NCI-H128 (cell line): ENCODE measurements around the gene GRID2.

Experiments used
- DNase-seq: peaks from one replicate; lab custom pipeline; 2025; ENCODE audit not compliant: unreplicated experiment; lab: John Stamatoyannopoulos, UW

Gene GRID2

DNA sequence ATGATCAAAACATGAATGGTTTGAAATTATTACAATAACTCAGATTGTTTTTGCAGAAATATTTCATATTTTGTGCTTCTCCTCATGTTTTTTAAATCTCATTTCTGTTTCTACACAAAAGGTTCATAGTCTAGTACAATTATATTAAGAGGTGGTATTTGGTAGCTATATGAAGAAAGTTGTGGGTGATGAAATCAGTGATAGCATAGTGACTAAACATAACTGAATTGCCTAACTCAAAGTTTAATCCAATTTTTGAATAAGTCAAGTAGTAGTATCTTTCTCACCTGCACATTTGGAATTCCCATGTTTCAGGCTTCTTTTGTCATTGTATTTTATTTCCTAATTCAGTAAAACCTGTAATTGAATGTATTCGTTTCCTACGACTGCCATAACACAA, 648.7 kb downstream of the GRID2 start:
- no peak for DNase-seq

DNA sequence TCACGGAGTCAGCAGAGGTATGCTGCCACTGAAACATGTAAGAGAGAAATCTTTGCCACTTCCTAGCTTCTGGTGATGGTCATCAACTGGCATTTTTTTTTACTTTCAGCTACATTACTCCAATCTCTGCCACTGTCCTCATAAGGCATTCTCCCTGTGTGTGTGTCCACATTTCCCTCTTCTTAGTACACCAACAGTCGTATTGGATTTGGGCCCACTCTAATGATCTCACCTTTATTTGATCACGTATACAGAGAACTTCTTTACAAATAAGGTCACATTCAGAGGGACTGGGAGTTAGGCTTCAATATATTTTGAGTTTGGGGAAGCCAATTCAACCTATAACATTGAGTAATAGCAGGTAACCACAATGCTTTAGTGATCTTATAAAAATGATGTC, 649.1 kb downstream of the GRID2 start:
- no peak for DNase-seq

DNA sequence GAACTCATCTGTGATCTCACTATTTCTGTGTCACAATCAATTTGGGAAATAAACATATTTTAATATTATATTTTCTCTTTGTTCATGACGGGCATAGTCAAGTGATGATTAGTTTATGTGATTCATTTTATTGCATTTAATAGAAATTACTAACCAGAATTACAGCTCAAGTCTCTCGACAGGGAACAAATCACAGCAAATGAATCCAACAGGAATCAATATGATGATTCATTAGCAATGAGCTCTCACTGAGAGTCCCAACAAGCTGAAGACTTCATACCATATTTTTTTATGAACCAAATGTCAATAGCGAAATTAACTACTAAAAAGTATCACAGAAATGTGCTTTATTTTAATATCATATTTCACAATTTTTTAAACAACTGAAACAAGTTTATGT, 649.7 kb downstream of the GRID2 start:
- DNase-seq = no peak

DNA sequence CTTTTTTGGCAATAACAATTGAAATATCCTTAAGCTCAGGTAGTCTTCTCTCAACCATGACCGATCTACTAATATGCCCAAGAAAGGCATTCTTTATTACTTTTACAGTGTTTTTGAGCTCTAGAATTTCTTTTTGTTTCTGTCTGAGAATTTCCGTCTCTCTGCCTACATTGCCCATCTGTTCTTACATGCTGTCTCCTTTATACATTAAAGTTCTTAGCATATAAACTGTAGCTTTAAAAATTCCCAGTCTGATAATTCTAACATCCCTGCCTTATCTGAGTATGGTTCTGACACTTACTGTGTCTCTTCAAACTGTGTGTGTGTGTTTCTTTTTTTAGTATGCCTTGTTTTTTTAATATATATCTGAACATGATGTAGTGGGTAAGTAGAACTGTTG, 658.1 kb downstream of the GRID2 start:
- no peak for DNase-seq

DNA sequence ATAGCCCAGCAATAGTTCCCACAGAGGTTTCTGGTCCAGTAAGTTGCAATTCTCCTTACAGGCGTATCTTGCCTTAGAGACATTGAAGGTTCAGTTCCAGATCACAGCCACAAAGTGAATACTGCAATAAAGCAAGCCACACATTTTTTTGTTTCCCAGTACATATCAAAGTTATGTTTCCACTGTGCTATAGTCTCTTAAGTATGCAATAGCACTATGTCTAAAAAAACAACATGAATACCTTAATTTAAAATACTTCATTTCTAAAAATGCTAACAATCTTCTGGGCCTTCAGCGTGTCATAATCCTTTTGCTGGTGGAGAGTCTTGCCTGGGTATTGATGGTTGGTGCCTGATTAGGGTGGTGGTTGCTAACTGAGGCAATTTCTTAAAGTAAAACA, 659.1 kb downstream of the GRID2 start:
- DNase-seq = no peak

DNA sequence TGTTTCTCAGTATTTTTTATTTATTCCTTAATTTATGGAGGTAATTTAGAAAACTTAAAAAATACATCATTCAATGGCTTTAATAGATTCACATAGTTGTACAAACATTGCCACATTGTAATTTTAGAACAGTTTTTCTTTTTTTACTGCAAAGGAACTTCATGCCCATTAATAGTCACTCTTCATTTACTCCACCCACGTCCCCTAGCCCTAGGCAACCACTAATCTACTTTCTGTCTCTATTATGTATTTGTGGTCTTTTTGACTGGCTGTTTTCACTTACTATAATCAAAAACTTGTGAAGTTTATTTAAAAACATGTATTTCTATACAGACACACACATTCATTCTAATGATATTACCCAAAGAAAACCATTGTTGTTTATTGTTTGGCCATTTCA, 664.8 kb downstream of the GRID2 start:
- no peak for DNase-seq

DNA sequence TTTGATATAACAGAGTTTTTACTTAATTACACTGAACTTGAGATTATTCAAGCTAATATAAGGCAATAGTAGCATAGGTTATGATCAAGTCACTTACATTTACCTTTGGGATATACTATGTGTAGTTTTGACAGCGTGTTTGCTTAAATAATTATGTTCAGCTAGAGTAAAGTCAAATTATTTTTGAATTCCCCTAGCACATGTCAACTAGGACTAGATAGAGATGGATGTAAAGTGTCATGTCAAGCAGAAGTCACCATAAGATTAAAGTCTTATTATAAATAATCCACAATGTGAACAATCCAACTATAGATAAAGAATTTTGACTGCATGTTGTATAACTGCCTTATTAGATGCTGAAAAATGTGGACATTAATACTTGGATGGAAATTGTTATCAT, 665.2 kb downstream of the GRID2 start:
- no peak for DNase-seq

DNA sequence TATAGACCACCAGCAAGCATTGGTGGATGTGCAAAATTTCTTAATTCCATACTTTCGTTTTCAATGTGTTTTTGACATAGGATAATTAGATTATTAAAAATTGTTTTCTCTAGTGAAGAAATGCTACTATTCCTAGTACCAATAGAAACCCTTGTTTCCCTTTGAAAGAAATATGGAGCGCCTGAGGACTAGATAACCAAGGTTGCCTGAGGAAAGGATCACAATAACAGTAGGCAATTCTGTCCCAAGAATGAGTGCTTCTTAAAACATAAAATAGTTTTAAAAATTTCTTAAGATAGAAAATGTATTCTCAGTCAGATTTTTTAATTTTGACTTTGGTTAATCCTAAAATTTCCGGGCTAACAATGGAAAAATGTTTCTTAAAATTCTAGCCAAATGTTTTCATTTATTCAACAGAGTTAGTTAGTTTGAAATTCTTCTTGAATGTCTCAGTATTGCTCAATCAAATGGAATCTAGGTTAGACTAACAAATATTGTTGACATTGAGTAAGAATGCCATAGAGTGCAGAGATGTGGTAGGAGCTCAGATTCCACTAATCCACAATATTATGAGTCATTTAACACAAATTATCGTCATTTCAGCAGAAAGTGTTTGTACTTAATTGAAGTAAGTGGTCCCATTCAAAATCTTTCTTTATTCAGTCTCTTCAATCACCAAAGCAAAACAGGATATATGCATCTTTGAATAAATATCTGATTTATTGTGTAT, 666.0 kb downstream of the GRID2 start:
- DNase-seq = no peak

DNA sequence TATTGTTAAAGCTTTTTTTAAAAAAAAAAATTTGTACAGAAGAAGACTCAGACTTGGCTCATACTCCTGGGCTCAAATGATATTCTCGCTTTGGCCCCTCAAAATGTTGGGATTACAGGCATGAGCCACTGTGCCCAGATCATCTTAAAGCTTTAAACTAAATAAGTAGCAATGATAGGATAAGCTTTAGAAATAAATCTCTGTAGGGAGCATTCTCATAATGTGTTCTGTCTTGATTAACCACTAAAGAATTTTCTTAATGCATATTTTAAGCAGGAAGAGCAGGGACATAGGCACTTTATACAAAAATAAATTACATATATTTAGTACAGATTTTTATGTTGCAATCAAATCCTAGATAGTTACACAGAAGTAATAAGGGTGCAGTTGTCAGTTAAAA, 667.2 kb downstream of the GRID2 start:
- no peak for DNase-seq

DNA sequence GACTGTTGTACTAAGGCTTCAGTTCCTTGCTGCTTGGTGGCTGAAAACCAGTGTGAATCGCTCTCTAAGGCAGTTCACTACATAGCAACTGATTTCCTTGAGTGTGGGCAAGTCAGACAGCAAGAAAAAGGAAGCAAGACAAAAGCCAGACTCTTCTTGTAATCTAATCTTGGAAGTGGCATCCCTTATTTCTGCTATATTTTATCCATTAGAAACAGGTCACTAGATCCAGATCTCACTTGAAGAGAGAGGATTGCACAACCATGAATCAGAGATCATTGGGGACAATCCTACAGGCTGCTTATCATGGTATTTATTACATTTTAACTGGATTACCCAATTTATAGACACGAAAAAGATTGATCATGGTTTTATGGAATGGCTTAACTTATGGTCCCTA, 684.5 kb downstream of the GRID2 start:
- no peak for DNase-seq

DNA sequence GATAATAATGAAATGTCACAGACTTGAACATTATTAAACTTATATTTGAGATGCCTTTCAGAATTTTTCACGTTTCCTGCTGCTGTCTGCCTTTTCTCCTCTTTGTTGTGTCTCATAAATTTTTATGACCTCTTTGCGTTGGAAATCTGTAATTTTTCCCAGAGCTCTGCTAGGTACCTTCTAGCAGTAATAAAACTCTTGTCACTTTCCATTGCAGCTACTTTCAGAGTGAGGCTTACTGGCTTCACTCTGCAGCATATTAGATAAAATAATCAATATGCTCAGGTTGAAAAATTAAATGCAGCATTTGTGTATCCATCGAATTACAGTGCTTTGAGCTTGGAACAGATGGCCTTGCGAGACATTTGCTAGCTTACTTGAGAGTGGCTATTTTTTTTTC, 689.0 kb downstream of the GRID2 start:
- no peak for DNase-seq

DNA sequence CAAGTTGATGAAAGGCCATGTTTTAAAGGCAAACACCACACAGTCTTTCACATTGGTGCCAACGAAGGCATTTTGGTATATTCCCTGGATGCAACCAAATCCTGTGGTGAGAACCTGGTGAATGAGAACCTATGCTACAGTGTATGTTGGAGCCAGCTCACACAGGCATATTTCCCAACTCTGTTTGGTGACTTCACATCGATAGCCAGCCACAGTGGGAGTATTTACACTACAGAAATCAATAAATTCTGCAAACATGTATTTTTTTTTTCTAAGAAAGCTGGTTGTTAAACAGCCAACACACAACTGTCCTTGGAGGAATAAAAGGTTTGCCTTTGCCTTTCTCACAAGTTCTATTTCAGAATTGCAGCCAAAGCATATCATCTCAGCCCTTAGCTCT, 691.0 kb downstream of the GRID2 start:
- DNase-seq = no peak

DNA sequence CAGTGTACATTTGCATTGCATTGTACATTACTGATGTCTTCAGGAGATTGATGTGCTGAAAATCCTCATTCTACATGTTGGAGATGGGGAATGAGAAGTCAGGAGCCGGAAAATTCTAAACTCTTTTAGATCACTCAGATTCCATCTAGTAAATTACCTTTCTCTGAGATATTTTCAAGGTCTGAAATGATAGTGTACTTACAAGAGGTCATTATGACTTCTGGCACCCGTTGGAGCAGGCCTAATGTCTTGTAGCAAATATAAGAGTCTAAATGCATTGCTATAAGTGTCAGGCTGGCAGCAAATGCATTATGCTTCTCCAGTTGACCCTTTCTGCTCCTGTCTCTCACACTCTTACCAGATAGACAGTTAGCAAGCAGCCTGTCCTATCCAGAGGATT, 692.8 kb downstream of the GRID2 start:
- DNase-seq = no peak

DNA sequence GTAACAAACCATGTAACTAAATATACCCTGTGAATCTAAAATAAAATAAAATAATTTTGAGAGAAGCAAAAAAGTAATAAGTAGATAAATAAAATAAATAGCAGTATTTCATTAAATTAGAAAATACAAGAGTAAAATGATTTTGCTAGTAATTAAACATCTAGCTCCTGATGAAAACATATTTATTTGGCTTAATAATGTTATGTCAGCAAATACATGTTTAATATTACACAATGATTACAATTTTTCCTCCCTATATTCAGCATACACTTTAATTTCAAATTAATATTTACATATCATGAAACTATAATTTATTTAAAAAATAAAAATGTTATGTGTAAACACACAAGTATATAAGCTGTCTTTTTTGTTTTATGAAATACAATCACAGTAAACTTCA, 697.1 kb downstream of the GRID2 start:
- no peak for DNase-seq

DNA sequence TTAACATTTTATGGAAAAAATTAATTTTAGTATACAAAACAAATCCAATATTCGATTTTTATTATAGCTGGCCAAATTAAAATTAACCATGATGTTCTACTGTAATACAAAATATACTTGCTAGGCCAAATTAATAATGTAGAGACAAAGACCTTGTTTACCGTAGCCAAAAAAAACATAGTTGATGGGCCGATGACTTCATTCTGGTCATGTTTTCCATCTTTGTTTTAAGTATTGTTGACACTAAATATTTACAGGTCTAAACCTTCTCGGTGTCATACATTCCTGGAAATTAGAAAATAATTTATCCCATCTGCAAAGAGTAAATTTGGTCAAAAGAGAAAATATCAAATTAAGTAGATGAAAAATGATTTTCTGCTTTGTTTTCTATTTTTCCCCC, 698.5 kb downstream of the GRID2 start:
- no peak for DNase-seq

DNA sequence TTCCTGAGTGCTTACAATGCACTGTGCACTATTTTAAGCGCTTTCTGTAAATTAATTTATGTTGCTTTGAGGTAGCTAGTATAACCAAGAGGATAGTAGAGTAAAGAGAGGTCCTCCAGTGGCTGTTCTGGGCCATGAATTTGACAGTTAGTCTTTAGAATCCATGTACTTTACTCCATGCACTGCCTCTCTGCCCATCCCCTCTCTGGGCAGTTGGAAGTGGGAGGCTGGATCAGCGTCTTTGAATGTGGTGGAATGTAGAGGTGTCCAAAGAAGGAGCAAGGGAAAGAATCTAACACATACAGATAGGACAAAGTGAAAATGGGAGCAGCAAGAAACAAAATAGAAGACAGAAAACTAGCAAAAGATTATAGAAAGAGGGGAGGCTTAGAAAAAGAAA, 712.6 kb downstream of the GRID2 start:
- DNase-seq = no peak

DNA sequence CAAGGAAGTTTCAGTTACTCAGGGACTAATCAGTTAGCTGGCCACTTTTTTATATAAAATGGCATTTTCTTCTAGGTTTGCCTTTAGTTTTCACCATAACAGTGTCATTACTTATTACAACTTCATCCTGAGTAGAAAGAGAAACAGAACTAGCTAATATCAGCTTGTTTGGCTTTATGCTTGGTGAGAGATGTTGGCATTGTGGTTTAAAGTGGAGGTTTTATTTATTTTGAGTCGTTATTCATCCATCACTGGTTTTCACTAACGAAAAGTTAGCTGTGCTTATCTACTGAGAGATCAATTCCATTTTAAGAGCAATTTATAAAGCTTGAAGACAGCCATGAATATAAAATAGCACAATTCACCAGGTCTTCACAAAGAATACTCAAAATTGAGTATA, 714.5 kb downstream of the GRID2 start:
- DNase-seq = no peak

DNA sequence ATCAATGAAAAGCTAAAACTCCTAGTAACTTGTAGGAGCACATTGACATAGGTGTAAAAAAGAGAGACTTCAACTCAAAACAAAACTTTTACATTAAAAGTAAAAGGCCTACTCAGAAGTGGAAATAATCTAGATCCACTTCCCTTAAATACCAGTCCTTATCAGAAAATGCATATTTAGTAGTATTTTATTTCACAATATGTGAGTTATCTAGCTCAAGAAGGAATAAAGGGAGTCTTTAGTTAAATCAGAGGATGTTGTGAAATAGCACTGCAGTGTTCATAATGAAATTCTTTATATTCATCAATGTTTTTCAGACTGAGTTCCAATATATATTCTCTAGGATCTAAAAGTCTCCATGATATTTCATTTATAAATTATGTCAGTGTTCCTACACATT, 715.0 kb downstream of the GRID2 start:
- DNase-seq = no peak

DNA sequence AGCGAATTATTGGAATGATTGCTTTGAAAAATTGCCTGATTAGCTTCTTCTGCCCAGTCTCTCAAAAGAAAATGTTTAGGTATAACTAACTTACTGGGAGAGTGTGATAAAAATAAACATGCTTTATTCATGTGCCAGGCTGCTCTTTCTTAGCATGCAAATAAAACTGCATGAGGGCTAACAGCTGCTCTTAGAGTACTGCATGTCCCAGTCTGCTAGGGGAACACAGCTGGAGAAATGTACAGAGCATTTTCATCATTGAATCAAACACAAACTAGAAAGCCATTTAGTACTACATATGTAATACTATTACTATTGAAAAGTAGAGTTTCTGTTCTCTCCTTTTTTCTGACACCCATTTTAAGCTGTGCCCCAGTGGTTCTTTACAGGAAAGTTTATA, 726.0 kb downstream of the GRID2 start:
- no peak for DNase-seq

DNA sequence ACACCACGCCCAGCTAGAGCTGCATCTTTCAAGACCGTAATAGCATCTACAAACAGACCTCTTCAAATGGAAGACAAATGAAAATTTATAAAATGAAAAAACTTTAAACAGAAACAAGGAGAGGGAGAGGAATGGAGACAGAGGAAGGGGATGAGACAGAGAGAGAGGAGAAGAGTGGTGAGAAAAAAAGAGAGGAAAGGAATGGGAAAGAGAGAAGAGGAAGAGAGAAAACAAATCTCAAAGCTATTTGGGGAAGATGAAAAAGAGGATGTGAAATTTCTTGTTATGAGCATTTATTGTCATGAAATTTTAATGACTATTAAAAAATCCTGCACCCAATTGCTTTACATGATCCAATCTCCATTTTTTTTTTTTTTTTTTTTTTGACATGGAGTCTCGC, 726.9 kb downstream of the GRID2 start:
- no peak for DNase-seq

DNA sequence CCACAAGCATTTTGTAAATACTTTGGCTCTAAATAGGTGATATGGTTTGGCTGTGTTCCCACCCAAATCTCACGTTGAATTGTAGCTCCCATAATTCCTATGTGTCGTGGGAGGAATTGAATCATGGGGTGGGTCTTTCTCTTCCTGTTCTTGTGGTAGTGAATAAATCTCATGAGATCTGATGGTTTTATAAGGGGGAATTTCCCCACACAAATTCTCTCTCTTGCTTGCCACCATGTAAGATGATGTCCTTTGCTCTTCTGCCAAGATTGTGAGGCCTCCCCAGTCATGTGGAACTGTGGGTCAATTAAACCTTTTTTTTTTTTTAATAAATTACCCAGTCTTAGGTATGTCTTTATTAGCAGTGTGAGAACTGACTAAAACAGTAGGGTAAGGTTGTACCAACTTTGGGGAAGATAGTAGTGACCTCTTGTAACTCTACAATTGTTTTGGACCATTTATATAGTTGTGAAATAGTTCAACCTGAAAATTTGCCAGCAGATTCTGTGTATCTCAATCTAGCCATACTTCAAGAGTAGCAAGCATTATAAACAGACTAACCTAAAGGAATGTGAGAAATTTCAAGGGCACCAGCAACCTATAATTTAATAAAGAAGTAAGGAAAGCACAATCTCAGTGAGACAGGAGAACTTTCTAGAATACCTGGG, 727.8 kb downstream of the GRID2 start:
- no peak for DNase-seq

DNA sequence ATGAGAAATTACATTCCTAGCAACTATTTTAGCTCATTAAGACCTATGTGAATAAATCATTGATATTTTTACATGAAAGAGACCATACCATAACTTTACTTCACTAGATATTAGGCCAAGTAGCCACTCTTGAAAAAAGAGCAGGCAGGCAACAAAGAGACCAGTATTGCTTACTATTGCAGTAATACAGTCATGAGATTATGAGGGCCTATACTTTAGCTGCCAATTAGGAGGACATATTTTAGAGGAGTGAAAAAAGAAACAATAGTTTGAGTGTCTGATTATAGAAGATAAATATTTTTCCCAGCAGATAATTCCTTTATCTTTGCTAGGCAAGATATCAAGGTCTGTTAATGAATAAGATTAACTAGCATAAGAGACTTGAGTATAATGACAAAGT, 739.0 kb downstream of the GRID2 start:
- no peak for DNase-seq

DNA sequence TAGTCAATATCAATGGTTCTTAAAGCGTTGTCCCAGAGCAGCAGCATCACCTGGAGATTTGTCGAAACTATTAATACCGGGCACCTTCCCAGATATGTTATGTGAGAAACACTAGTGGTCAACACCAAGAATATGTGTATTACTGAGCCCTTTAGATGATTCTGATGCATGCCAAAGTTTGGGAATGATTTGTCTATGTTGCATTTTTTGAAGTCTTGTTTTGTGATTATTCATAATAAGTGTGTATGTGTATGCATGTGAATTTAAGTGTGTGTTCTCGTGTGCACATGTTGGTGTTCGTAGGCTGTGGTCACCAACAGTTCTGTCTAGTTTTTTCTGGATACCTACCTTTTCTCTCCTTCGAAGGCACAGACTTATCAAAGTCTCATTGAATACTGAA, 749.4 kb downstream of the GRID2 start:
- DNase-seq = no peak
